CD4-positive, alpha-beta T cell treated with Interleukin-10 for 1 hour (primary cell): ENCODE measurements around the gene APOBEC3F.
"Not testable (repeated sequence)": the region's sequence is repeated elsewhere in the genome, so short reads cannot be mapped to it uniquely, and the experiment has no call there.

Experiments used
- DNase-seq: peaks from one replicate; pipeline ENCODE4 v3.0.0-alpha.2; 2020

The APOBEC3F gene

DNA sequence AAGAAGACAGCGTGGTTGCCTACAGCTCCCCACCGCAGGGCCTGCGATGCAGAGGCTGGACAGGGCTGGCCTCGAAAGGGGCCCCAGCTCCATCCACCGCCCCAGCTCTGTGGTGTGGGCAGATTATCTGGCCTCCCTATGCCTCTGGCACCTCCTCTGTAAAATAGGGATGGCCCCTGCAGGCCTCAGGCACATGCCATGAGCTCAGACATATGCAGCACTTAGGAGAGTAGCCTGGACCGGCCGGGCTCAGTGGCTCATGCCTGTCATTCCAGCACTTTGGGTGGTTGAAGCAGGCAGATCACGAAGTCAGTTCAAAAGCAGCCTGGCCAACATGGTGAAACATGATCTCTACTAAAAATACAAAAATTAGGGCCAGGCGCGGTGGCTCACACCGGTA, 12.4 kb upstream of the APOBEC3F start:
- no peak for DNase-seq

GRCh38 chr22:39029227-39029626, 11.4 kb upstream of the APOBEC3F start:
- no peak for DNase-seq

- no peak for DNase-seq
These were observed 10.0 kb upstream of the APOBEC3F start for GRCh38 chr22:39030705-39031104.

DNA sequence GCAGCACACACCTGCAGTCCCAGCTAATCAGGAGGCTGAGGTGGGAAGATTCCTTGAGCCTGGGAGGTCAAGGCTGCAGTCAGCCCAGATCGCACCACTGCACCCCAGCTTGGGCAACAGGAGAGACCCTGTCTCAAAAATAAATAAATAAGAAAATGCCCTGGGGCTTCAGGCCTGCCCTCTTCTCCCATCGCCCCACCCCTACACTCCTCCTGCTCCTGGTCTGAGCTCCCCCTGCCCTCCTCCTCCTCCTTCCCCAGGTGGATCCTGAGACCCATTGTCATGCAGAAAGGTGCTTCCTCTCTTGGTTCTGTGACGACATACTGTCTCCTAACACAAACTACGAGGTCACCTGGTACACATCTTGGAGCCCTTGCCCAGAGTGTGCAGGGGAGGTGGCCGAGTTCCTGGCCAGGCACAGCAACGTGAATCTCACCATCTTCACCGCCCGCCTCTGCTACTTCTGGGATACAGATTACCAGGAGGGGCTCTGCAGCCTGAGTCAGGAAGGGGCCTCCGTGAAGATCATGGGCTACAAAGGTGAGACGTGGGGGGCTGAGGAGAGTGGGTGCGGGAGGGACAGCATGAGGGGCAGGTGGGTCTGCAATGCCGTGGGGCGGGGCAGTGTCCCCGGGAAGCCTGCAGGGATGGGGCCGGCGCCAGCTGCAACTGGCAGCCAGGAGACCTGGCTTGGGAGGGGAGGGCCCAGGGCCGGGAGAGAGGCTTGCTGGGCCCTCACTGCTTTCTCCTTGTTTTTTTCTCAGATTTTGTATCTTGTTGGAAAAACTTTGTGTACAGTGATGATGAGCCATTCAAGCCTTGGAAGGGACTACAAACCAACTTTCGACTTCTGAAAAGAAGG, 9.0 kb upstream of the APOBEC3F start:
- DNase-seq, result not testable (repeated sequence)

- DNase-seq, result not testable (repeated sequence)
These were observed 3.6 kb upstream of the APOBEC3F start for GRCh38 chr22:39037071-39037470.

- no peak for DNase-seq
These were observed 1.1 kb upstream of the APOBEC3F start for GRCh38 chr22:39039306-39040126.

GRCh38 chr22:39040155-39040537, 518 bp upstream of the APOBEC3F start:
- DNase-seq, result not testable (repeated sequence)

DNA sequence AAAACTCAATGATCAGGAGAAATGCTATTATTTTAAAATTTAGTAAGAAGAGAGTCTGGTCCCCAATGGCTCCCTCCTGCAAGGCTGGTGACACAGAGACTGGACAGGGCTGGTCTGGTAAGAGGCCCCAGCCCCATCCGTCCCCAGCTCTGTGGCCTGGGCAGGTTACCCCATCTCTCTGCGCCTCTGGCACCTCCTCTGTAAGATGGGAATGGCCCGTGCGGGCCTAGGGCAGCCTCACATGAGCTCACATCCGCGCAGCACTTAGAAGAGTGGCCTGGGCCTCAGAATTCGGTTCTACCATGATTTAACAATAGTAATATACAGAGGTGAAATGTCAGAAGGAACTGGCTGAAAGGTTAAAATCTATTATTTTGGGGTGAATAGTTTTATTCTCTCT, 1.2 kb downstream of the APOBEC3F start:
- no peak for DNase-seq

DNA sequence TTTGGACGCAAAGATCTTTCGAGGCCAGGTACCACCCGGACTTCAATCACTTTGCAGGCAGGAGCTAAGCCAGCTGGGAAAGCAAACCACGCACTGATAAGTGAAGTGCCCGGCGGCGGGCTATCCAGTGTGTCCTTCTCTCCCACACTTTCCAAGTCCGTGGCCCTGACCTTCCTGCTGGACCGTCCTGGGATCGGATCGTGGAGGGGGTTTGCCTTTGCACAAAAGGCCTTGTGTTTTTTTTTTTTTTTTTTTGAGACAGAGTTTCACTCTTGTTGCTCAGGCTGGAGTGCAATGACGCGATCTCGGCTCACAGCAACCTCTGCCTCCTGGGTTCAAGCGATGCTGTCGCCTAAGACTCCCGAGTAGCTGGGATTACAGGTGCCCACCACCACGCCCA, 2.4 kb downstream of the APOBEC3F start:
- DNase-seq, result not testable (repeated sequence)

DNA sequence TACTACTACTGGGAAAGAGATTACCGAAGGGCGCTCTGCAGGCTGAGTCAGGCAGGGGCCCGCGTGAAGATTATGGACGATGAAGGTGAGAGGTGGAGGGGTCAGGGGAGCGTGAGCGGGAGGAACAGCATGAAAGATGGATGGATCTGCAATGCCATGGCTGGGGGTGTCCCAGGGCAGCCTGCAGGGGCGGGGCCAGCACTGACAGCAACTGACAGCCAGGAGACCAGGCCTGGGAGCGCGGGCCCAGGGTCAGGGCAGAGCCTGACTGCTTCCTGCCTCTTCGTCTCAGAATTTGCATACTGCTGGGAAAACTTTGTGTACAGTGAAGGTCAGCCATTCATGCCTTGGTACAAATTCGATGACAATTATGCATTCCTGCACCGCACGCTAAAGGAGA, 4.5 kb downstream of the APOBEC3F start:
- DNase-seq, result not testable (repeated sequence)

GRCh38 chr22:39049486-39049885, 8.8 kb downstream of the APOBEC3F start:
- not testable (repeated sequence) for DNase-seq

GRCh38 chr22:39051844-39052495, 11.3 kb downstream of the APOBEC3F start:
- DNase-seq, result not testable (repeated sequence)

DNA sequence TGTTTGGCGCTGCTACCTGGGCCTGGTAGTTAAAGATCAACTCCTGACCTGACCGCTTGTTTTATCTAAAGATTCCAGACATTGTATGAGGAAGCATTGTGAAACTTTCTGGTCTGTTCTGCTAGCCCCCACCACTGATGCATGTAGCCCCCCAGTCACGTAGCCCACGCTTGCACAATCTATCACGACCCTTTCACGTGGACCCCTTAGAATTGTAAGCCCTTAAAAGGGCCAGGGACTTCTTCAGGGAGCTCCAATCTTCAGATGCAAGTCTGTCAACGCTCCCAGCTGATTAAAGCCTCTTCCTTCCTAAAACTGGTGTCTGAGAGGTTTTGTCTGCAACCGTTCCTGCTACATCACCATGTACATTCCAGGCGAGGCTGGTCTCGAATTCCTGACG, 15.0 kb downstream of the APOBEC3F start:
- no peak for DNase-seq

GRCh38 chr22:39061290-39061689, 20.6 kb downstream of the APOBEC3F start:
- not testable (repeated sequence) for DNase-seq

DNA sequence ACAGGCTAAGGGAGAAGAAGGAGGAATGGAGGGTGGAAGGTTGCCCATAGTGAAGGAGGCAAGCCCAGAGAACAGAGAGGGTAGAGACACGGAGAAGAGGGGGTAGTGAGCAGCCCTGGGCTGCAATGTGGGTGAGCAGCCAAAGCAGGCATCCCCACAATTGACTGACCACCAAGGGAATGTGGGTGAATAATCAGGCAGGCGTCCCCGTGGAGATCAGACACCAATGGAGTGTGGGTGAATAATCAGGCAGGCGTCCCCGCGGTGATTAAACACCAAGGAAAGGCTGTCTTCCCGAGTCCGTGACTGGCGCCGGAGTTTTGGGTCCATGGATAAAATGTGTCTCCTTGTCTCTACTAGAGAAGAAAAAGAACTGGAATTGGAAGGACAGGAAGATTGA, 21.3 kb downstream of the APOBEC3F start:
- DNase-seq, result not testable (repeated sequence)

- not testable (repeated sequence) for DNase-seq
These were observed 23.2 kb downstream of the APOBEC3F start for GRCh38 chr22:39063904-39064303.

GRCh38 chr22:39066442-39067276, 26.0 kb downstream of the APOBEC3F start:
- DNase-seq, result not testable (repeated sequence)

GRCh38 chr22:39068033-39068785, 27.5 kb downstream of the APOBEC3F start:
- no peak for DNase-seq

- no peak for DNase-seq
These were observed 29.5 kb downstream of the APOBEC3F start for GRCh38 chr22:39070186-39070585.

DNA sequence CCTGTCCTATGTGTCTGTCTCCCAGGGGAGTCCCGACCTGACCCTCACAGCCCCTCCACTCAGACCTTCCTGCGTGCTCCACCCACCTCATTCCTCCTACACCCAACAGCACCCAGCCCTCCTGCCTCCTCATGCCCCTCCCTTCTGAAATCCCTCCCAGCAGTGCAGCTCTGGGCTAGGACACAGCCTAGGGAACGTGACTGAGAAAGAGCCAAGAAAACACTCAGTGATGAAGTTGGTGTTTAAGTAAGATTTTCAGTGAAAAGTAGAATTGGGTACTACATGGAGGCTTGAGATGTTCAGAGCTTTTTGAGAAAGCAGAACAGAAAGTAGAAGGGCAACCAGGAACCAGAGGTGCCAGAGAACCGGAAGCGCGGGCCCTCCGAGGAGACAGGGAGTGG, 31.9 kb downstream of the APOBEC3F start:
- DNase-seq, result not testable (repeated sequence)

GRCh38 chr22:39073981-39074380, 33.3 kb downstream of the APOBEC3F start:
- DNase-seq, result no peak
